Type B pancreatic cell (in vitro differentiated cells): Measurements from ENCODE around the gene HEG1. TPM values are rescaled to one million over a fixed set of nuclear protein-coding genes. Genes with fewer than 3 reads are reported as not detected.

Source experiments
- DNase-seq: peaks from one replicate; pipeline ENCODE4 v3.0.0; 2021; ENCODE audit warnings: mixed read lengths; ENCODE audit not compliant: unreplicated experiment; ENCODE audit errors: extremely low spot score
- H3K27ac Mint-ChIP-seq: 2 replicates; pipeline ENCODE4 v1.8.0; 2021; ENCODE audit warnings: mild to moderate bottlenecking, mixed read lengths
- H3K27me3 Mint-ChIP-seq: 2 replicates; pipeline ENCODE4 v1.8.0; 2021; ENCODE audit warnings: mixed read lengths
- H3K36me3 Mint-ChIP-seq: 2 replicates; pipeline ENCODE4 v1.8.0; 2021; ENCODE audit warnings: mixed read lengths
- H3K4me1 Mint-ChIP-seq: one replicate; pipeline ENCODE4 v1.8.0; 2021; ENCODE audit warnings: mixed read lengths; ENCODE audit not compliant: unreplicated experiment
- H3K4me3 Mint-ChIP-seq: 2 replicates; pipeline ENCODE4 v1.8.0; 2021; ENCODE audit warnings: mild to moderate bottlenecking, mixed read lengths
- H3K9me3 Mint-ChIP-seq: 2 replicates; pipeline ENCODE4 v1.8.0; 2021; ENCODE audit warnings: mixed read lengths
- CTCF ChIP-seq: fragments of 200-600 bp; sonication (generic); conservative IDR thresholded peaks from 2 replicates; pipeline ENCODE4 v1.5.0; 2021; ENCODE audit warnings: antibody characterized with exemption, mild to moderate bottlenecking
- long read RNA-seq: library from polyadenylated mRNA; unstranded; transcript quantifications from one replicate; pipeline ENCODE4 v2.0.0, GENCODE V29; 2020
- total RNA-seq: library from RNA; stranded (reverse); gene quantifications from 2 replicates; pipeline ENCODE4 v1.2.1, GENCODE V29; 2021; ENCODE audit warnings: low replicate concordance

The HEG1 gene
- total RNA-seq: 12.4 and 43.1 TPM in 2 replicates
- long read RNA-seq, partial matches to known transcripts: 1 of 2 reads
- long read RNA-seq, other reads (novel, unspliced or antisense): 1 of 2 reads

DNA sequence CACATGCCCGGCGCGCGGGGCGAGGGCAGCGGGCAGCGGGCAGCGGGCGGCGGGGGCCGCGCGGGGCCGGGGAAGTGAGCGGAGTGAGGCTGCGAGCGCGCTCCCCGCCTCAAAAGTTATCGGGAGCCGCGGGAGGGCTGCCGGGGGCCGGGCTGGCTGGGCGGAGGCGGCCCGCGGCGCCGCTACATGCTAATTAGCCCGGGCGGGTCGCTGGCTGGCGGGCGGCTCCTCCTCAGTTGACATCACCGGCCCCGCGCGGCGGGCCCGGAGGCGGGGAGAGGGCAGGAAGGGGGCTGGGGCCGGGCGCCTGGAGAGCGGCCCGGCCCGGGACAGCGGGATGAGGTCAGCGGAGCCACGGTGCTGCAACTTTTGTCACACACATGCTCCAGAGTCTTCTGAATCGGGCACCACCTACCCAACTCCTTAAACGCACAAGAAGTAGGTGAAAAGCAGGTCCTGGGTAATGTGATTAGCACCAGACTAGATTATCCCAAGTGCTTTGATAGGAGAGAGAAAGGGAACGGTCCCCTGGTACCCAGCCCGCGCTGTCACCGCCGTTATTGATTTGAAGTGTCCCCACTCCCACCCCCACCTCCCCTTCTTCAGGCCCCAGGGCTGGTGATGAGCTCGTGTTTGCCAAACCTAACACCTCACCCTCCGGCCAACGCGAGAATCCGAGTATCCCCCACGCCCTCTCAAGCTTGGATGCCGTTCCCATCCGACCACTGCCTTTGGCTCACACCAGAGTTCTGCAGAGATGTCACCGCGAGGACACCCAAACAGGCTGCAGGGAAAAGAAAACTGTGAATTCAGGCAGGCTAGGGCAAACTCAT lies at the start of gene HEG1:
TSS of gene HEG1 (minus strand) at position 85 of the 833 bp plus-strand sequence. CDS start 107 bp downstream, outside the sequence.
- DNase-seq: peak; percentile 75
- Mint-ChIP-seq H3K27me3 (peaks cover 59% of the 10 kb centered on the region), H3K36me3 (no peaks in the 10 kb centered on the region), H3K4me1 (peaks cover 37% of the 10 kb centered on the region), H3K4me3 (peak within 1 kb of the TSS; percentile 88), H3K9me3 (no peaks in the 10 kb centered on the region), H3K27ac (peak within 1 kb of the TSS; percentile 76)
- no peak for TF ChIP-seq CTCF

- no peak for DNase-seq
- no peak overlapping the region for H3K4me3 Mint-ChIP-seq
- H3K27ac Mint-ChIP-seq: no peak overlapping the region
- peaks cover under 1% of the 10 kb centered on the region for H3K9me3 Mint-ChIP-seq
- H3K27me3 Mint-ChIP-seq: no peaks in the 10 kb centered on the region
- TF ChIP-seq CTCF: no peak
- no peaks in the 10 kb centered on the region for H3K36me3 Mint-ChIP-seq
- peaks cover 9% of the 10 kb centered on the region for H3K4me1 Mint-ChIP-seq
Measured at GRCh38 chr3:125105116-125105515, 49.3 kb upstream of the HEG1 start.

- no peak for TF ChIP-seq CTCF
- Mint-ChIP-seq H3K36me3 (peaks cover 5% of the 10 kb centered on the region), H3K27me3 (no peaks in the 10 kb centered on the region), H3K27ac (no peak overlapping the region), H3K9me3 (peaks cover 5% of the 10 kb centered on the region), H3K4me3 (no peak overlapping the region), H3K4me1 (peaks cover 9% of the 10 kb centered on the region)
- no peak for DNase-seq
Measured at GRCh38 chr3:125104639-125105038, 48.8 kb upstream of the HEG1 start.

- TF ChIP-seq CTCF: no peak
- H3K27ac Mint-ChIP-seq: no peak overlapping the region
- peaks cover 5% of the 10 kb centered on the region for H3K36me3 Mint-ChIP-seq
- peaks cover 6% of the 10 kb centered on the region for H3K4me1 Mint-ChIP-seq
- peaks cover 5% of the 10 kb centered on the region for H3K9me3 Mint-ChIP-seq
- no peaks in the 10 kb centered on the region for H3K27me3 Mint-ChIP-seq
- H3K4me3 Mint-ChIP-seq: no peak overlapping the region
- no peak for DNase-seq
Measured at GRCh38 chr3:125103406-125103805, 47.6 kb upstream of the HEG1 start.

DNA sequence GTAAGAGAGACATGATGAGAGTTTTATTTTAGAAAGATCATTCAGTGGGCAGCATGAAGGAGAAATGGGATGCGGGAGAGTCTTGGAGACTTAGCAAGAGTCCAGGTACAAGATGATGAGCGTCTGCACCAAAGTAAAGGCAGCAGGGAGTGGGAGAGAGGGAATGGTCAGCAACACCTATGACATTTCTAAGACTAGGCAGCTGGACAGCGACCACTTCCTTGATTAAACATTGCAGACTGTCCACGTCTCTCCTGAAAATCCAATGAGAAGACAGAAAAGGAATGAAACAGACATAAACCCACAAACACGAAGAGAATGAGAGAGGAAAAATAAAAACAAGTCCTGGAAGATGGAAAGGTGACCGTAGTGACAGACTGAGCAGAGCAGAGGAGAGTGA lies 46.7 kb upstream of the HEG1 start:
- Mint-ChIP-seq H3K36me3 (peaks cover 5% of the 10 kb centered on the region), H3K4me1 (peaks cover 6% of the 10 kb centered on the region), H3K27ac (no peak overlapping the region), H3K27me3 (no peaks in the 10 kb centered on the region), H3K9me3 (peaks cover 5% of the 10 kb centered on the region), H3K4me3 (no peak overlapping the region)
- TF ChIP-seq CTCF: no peak
- DNase-seq: no peak
